ENCODE data around the gene F10.

DNA sequence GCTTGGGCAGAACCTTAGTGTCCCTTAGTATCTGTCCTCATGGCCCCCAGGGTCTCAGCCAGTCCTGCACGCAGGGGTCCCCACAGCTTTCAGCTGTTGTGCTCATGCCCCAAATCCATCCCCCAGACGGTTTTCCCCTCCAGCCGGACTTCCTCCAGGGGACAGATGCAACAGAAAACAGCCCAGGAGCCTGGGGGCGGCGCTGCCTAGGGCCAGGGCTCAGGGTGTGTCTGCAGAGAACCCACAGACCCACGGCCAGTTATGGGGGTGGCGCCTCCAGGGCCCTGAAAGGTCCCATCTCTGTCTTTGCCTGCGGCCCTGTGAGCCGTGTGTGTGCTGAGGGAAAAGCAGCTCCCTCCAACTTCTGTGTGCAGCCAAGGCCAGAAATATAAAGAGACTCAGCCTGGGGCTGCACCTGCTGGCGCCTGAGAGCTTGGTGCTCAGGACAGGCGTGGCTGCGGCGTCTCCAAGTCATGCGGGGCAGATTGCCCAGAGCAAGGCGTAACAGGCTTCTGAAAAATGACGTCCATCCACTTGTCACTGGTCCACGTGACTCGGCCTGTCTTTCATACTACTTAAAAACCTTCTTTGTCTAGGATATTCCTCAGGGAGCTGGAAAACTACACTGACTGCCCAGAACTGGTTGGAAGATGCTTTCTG is 39.1 kb upstream of the F10 start:
- TF ChIP-seq POLR2A (IDR thresholded peaks at IDR 0.05), result no peak
- TF ChIP-seq, protein P1, sequence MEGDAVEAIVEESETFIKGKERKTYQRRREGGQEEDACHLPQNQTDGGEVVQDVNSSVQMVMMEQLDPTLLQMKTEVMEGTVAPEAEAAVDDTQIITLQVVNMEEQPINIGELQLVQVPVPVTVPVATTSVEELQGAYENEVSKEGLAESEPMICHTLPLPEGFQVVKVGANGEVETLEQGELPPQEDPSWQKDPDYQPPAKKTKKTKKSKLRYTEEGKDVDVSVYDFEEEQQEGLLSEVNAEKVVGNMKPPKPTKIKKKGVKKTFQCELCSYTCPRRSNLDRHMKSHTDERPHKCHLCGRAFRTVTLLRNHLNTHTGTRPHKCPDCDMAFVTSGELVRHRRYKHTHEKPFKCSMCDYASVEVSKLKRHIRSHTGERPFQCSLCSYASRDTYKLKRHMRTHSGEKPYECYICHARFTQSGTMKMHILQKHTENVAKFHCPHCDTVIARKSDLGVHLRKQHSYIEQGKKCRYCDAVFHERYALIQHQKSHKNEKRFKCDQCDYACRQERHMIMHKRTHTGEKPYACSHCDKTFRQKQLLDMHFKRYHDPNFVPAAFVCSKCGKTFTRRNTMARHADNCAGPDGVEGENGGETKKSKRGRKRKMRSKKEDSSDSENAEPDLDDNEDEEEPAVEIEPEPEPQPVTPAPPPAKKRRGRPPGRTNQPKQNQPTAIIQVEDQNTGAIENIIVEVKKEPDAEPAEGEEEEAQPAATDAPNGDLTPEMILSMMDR (IDR thresholded peaks at IDR 0.05), result no peak
